HL-60 (cell line): ENCODE measurements around the gene GRM4.

Experiments used
- DNase-seq, 2 experiments: peaks; one replicate each; pipeline ENCODE4 v3.0.0-alpha.2; 2010 to 2020; ENCODE audit warnings: low read depth in 1 of 2, low spot score in 1 of 2
- H3K27ac ChIP-seq: fragments of 250-450 bp; sonication (Bioruptor Pico); replicated peaks from 2 replicates; pipeline ENCODE4 v1.5.1; 2020; ENCODE audit warnings: mild to moderate bottlenecking, moderate library complexity
- H3K27me3 ChIP-seq: fragments of 250-450 bp; sonication (Bioruptor Pico); 2 replicates; pipeline ENCODE4 v1.5.1; 2021; ENCODE audit warnings: mild to moderate bottlenecking, moderate library complexity; ENCODE audit not compliant: insufficient read depth, poor library complexity, severe bottlenecking
- H3K4me3 ChIP-seq: replicated peaks from 2 replicates; pipeline ENCODE4 v1.5.1; 2011; ENCODE audit warnings: mild to moderate bottlenecking, control low read depth, low read length; ENCODE audit not compliant: insufficient read depth
- CTCF ChIP-seq: IDR thresholded peaks from one replicate; pipeline ENCODE4 v1.5.1; 2011; ENCODE audit warnings: low read length, control low read depth, inconsistent platforms; ENCODE audit not compliant: insufficient read depth
- GABPA ChIP-seq: IDR thresholded peaks from 2 replicates; pipeline ENCODE4 v1.6.1; 2012; ENCODE audit warnings: low read depth
- POLR2AphosphoS5 ChIP-seq: IDR thresholded peaks from 2 replicates; pipeline ENCODE4 v1.6.1; 2012; ENCODE audit warnings: low read depth
- REST ChIP-seq: IDR thresholded peaks from 2 replicates; pipeline ENCODE4 v1.6.1; 2012; ENCODE audit warnings: low read depth; ENCODE audit not compliant: insufficient replicate concordance
- SPI1 ChIP-seq: IDR thresholded peaks from 2 replicates; pipeline ENCODE4 v1.6.1; 2012; ENCODE audit warnings: low read depth, mild to moderate bottlenecking, borderline replicate concordance

GRM4 gene

GRCh38 chr6:34001706-34002621, 143.9 kb downstream of the GRM4 start:
- Histone ChIP-seq H3K27me3 (no peaks in the 10 kb centered on the region), H3K4me3 (no peak overlapping the region), H3K27ac (no peak overlapping the region)
- TF ChIP-seq CTCF (no peak), SPI1 (no peak), GABPA (no peak), REST (no peak), POLR2AphosphoS5 (no peak)
- no peak for DNase-seq

- TF ChIP-seq CTCF (no peak), POLR2AphosphoS5 (no peak), REST (no peak), GABPA (no peak), SPI1 (no peak)
- no peak for DNase-seq
Observed at GRCh38 chr6:34000281-34000680, 145.6 kb downstream of the GRM4 start.

GRCh38 chr6:33999567-33999966, 146.3 kb downstream of the GRM4 start:
- no peak for TF ChIP-seq GABPA
- TF ChIP-seq SPI1, result no peak
- no peak for TF ChIP-seq CTCF
- TF ChIP-seq POLR2AphosphoS5, result no peak
- TF ChIP-seq REST, result no peak
- no peak for DNase-seq
- Histone ChIP-seq H3K27me3 (no peaks in the 10 kb centered on the region), H3K4me3 (no peak overlapping the region), H3K27ac (no peak overlapping the region)

More at GRCh38 chr6:34000281-34000680, 145.6 kb downstream of the GRM4 start:
- Histone ChIP-seq H3K4me3 (no peak overlapping the region), H3K27ac (no peak overlapping the region), H3K27me3 (no peaks in the 10 kb centered on the region)
